DND-41 (cell line): ENCODE results near the gene EDNRA.

Experiments
- ATAC-seq: fragments of 200-7000 bp; cut with Tn5 transposase; 3 replicates; pipeline ENCODE4 v1.9.1; 2021; ENCODE audit warnings: low read depth; ENCODE audit not compliant: insufficient read depth
- DNase-seq: peaks from one replicate; pipeline ENCODE4 v3.0.0-alpha.2; 2020
- H2AFZ ChIP-seq: 2 replicates; pipeline ENCODE4 v1.6.0; 2012; ENCODE audit warnings: low read depth, low read length
- H3K27ac ChIP-seq: 2 replicates; pipeline ENCODE4 v1.5.1; 2012; ENCODE audit warnings: low read length, inconsistent platforms
- H3K27me3 ChIP-seq: fragments of 200-600 bp; sonication (generic); 2 replicates; pipeline ENCODE4 v1.6.0; 2012; ENCODE audit warnings: low read length, mild to moderate bottlenecking, inconsistent platforms; ENCODE audit not compliant: insufficient read depth, poor library complexity
- H3K36me3 ChIP-seq: 2 replicates; pipeline ENCODE4 v1.5.1; 2012; ENCODE audit warnings: low read length, inconsistent platforms; ENCODE audit not compliant: insufficient read depth
- H3K4me1 ChIP-seq: 2 replicates; pipeline ENCODE4 v1.5.1; 2012; ENCODE audit warnings: mild to moderate bottlenecking, low read length; ENCODE audit not compliant: insufficient read depth
- H3K4me2 ChIP-seq: 2 replicates; pipeline ENCODE4 v1.6.0; 2012; ENCODE audit warnings: mild to moderate bottlenecking, moderate library complexity, low read length, inconsistent platforms; ENCODE audit not compliant: insufficient read depth
- H3K4me3 ChIP-seq, 2 experiments: fragments of 200-600 bp in 1 of 2; shearing (Covaris generic) in 1 of 2; 2 replicates each; pipeline ENCODE4 v1.5.1; 2012 to 2016; ENCODE audit warnings: inconsistent platforms in 2 of 2, low read length in 2 of 2, mild to moderate bottlenecking in 2 of 2, low read depth in 1 of 2, moderate library complexity in 1 of 2
- H3K79me2 ChIP-seq: 2 replicates; pipeline ENCODE4 v1.6.0; 2012; ENCODE audit warnings: low read length, inconsistent platforms; ENCODE audit not compliant: insufficient read depth
- H3K9ac ChIP-seq: 2 replicates; pipeline ENCODE4 v1.6.0; 2012; ENCODE audit warnings: low read depth, mild to moderate bottlenecking, inconsistent platforms, low read length, moderate library complexity
- H3K9me3 ChIP-seq: 2 replicates; pipeline ENCODE4 v1.5.1; 2012; ENCODE audit warnings: low read length, moderate library complexity, mild to moderate bottlenecking, inconsistent platforms; ENCODE audit not compliant: insufficient read depth, severe bottlenecking
- H4K20me1 ChIP-seq: 2 replicates; pipeline ENCODE4 v1.6.0; 2012; ENCODE audit warnings: low read length; ENCODE audit not compliant: insufficient read depth
- EZH2 ChIP-seq: IDR thresholded peaks from 3 replicates; pipeline ENCODE4 v1.6.1; 2012; ENCODE audit warnings: borderline replicate concordance, low read depth, mild to moderate bottlenecking, moderate library complexity, low read length, inconsistent platforms; ENCODE audit not compliant: severe bottlenecking
- TF ChIP-seq, protein P1 (sequence below): IDR thresholded peaks from 2 replicates; pipeline ENCODE4 v1.5.1; 2012; ENCODE audit warnings: borderline replicate concordance, low read length, moderate library complexity, mild to moderate bottlenecking; ENCODE audit not compliant: poor library complexity, severe bottlenecking; ENCODE audit errors: extremely low read depth

The EDNRA gene

DNA sequence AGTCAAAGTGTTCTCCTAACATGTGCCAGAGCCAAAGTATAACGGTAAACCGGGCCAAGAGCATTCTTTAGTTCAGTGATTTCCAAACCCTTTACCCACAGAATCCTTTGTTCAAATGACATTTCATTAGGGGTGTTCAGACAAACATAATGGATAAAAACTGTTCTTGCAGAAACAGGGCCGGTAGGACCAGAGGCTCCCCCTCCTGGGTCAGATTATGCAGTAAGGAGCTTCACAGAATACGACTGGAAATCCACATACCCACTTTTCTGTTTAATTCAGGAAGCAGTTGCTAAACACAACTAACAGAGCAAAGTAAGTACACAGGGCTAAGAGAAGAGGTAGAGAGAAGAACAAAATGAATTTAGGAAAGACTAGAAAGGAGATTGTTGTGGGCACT is 89.7 kb downstream of the EDNRA start:
- peaks cover 2% of the 10 kb centered on the region for H3K9me3 ChIP-seq
- no peak overlapping the region for H3K4me2 ChIP-seq
- no peaks in the 10 kb centered on the region for H3K79me2 ChIP-seq
- DNase-seq, result no peak
- H2AFZ ChIP-seq, result no peak overlapping the region
- no peaks in the 10 kb centered on the region for H3K4me1 ChIP-seq
- no peaks in the 10 kb centered on the region for H3K27me3 ChIP-seq
- no peak overlapping the region for H3K9ac ChIP-seq
- H4K20me1 ChIP-seq, result no peaks in the 10 kb centered on the region
- TF ChIP-seq, protein P1, sequence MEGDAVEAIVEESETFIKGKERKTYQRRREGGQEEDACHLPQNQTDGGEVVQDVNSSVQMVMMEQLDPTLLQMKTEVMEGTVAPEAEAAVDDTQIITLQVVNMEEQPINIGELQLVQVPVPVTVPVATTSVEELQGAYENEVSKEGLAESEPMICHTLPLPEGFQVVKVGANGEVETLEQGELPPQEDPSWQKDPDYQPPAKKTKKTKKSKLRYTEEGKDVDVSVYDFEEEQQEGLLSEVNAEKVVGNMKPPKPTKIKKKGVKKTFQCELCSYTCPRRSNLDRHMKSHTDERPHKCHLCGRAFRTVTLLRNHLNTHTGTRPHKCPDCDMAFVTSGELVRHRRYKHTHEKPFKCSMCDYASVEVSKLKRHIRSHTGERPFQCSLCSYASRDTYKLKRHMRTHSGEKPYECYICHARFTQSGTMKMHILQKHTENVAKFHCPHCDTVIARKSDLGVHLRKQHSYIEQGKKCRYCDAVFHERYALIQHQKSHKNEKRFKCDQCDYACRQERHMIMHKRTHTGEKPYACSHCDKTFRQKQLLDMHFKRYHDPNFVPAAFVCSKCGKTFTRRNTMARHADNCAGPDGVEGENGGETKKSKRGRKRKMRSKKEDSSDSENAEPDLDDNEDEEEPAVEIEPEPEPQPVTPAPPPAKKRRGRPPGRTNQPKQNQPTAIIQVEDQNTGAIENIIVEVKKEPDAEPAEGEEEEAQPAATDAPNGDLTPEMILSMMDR, result no peak
- TF ChIP-seq EZH2, result no peak
- ATAC-seq, result no peak
- no peak overlapping the region for H3K4me3 ChIP-seq
- H3K27ac ChIP-seq, result no peak overlapping the region
- no peaks in the 10 kb centered on the region for H3K36me3 ChIP-seq

DNA sequence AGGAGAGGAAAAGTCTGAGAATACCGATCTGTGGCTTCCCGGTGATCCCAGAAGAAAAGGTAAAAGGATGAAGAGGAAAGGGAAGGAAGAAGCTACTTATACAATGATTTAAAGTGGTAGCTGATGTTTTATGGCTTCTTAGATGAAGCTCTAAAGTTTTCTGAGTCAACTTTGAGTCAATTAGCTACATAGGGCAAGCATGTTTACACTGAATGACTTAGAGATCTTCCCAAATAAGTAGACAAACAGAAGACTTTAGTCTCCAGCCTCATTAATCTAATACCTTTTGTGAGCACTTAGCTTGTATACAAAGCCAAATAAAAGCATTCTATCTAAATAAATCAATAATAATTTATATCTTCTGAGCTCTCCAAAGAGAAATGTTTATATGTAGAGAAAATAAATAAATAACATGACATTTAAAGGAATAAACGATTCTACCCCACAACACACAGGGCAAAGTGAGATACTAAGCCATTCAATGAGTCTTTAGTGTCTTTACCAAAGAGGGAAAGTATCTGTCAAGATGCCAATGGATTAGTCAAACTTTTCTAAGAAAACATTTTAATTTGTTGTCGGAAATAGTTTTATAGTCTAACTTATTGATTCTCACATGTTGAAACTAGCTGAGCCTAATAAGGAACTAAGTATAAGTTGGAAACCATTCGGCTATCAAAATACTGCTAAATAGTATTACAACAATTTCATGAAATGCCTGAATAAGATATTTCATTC is 90.3 kb downstream of the EDNRA start:
- Histone ChIP-seq H3K4me1 (no peaks in the 10 kb centered on the region), H4K20me1 (no peaks in the 10 kb centered on the region), H3K79me2 (no peaks in the 10 kb centered on the region), H3K36me3 (no peaks in the 10 kb centered on the region), H3K4me2 (no peak overlapping the region), H3K4me3 (no peak overlapping the region), H3K9me3 (peaks cover 2% of the 10 kb centered on the region), H3K27me3 (no peaks in the 10 kb centered on the region), H3K27ac (no peak overlapping the region), H2AFZ (no peak overlapping the region), H3K9ac (no peak overlapping the region)
- DNase-seq, result no peak
- no peak for ATAC-seq
- TF ChIP-seq EZH2, result no peak
- TF ChIP-seq, protein P1, result no peak

DNA sequence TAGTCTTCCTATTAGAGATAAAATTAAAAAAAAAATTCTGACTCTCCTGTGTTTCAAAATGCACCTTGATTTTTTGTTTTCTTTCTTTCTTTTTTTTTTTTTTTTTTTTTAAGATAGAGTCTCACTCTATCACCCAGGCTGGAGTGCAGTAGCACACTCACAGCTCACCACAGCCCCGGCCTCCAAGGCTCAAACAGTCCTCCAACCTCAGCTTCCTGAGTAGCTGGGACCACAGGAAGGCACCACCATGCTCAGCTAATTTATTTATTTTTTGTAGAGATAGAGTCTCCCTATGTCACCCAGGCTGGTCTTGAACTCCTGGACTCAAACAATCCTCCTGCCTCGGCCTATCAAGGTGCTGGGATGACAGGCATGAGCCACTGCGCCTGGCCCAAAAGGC is 95.2 kb downstream of the EDNRA start:
- DNase-seq, result peak; percentile 22
- no peak for TF ChIP-seq EZH2
- TF ChIP-seq, protein P1, result no peak
- Histone ChIP-seq H3K27me3 (no peaks in the 10 kb centered on the region), H3K36me3 (no peaks in the 10 kb centered on the region), H3K9me3 (no peaks in the 10 kb centered on the region), H3K9ac (no peak overlapping the region), H3K79me2 (no peaks in the 10 kb centered on the region), H4K20me1 (no peaks in the 10 kb centered on the region), H3K4me3 (no peak overlapping the region), H2AFZ (no peak overlapping the region), H3K4me1 (no peaks in the 10 kb centered on the region), H3K27ac (no peak overlapping the region), H3K4me2 (no peak overlapping the region)
- peak; percentile 69 for ATAC-seq
